Upper lobe of left lung (tissue), 4 donors: ENCODE measurements around the gene ARV1.

Experiments used
- POLR2A ChIP-seq, 4 donors: fragments of 450-650 bp; IDR thresholded peaks; one replicate each; pipeline ENCODE4 v1.5.1; 2016 to 2017; ENCODE audit warnings: antibody characterized with exemption in 4 of 4, mild to moderate bottlenecking in 2 of 4
- TF ChIP-seq, protein P1 (sequence below), 6 experiments: fragments of 450-650 bp in 4 of 6; fragments of 200-600 bp in 2 of 6; sonication (generic) in 2 of 6; IDR thresholded peaks; one replicate each; pipeline ENCODE4 v1.5.1; 2016 to 2019; ENCODE audit warnings: antibody characterized with exemption in 6 of 6

GRCh38 chr1:230982696-230983095, 3.8 kb downstream of the ARV1 start:
- TF ChIP-seq, protein P1, sequence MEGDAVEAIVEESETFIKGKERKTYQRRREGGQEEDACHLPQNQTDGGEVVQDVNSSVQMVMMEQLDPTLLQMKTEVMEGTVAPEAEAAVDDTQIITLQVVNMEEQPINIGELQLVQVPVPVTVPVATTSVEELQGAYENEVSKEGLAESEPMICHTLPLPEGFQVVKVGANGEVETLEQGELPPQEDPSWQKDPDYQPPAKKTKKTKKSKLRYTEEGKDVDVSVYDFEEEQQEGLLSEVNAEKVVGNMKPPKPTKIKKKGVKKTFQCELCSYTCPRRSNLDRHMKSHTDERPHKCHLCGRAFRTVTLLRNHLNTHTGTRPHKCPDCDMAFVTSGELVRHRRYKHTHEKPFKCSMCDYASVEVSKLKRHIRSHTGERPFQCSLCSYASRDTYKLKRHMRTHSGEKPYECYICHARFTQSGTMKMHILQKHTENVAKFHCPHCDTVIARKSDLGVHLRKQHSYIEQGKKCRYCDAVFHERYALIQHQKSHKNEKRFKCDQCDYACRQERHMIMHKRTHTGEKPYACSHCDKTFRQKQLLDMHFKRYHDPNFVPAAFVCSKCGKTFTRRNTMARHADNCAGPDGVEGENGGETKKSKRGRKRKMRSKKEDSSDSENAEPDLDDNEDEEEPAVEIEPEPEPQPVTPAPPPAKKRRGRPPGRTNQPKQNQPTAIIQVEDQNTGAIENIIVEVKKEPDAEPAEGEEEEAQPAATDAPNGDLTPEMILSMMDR (IDR thresholded peaks at IDR 0.05): no peak
- no peak for TF ChIP-seq POLR2A (IDR thresholded peaks at IDR 0.05)
